ENCODE results near the gene GJD2. TPM values are rescaled to one million over a fixed set of nuclear protein-coding genes. Genes with fewer than 3 reads are reported as not detected.

The GJD2 gene
- total and polyA plus RNA-seq, 4 donors: not detected

- Histone ChIP-seq H3K36me3 (ENCODE audit: control insufficient read depth in 4 of 4, insufficient read depth in 3 of 4, low read depth in 1 of 4, low read length in 3 of 4) (no peaks in the 10 kb centered on the region), H3K27ac (ENCODE audit: low read depth in 1 of 2, low read length in 2 of 2) (no peak overlapping the region), H3K9ac (ENCODE audit: low read depth in 1 of 2, low read length in 2 of 2) (no peak overlapping the region), H3K27me3 (ENCODE audit: control insufficient read depth in 4 of 4, insufficient read depth in 4 of 4, low read length in 3 of 4) (peaks cover 4 to 13% (median 11%) of the 10 kb centered on the region in 4 donors), H3K9me3 (ENCODE audit: control insufficient read depth in 4 of 4, low read length in 3 of 4) (no peaks in the 10 kb centered on the region), H3K4me3 (ENCODE audit: low read depth in 1 of 3, low read length in 3 of 3) (peak overlapping the region in 1 of 3 donors; percentile 41), H3K4me1 (ENCODE audit: control insufficient read depth in 4 of 4, insufficient read depth in 4 of 4, low read length in 3 of 4) (peaks cover 2 to 7% (median 5%) of the 10 kb centered on the region in 4 donors)
- no peak for DNase-seq (ENCODE audit: low spot score)
- TF ChIP-seq ZBTB33 (IDR thresholded peaks at IDR 0.05): no peak
- no peak for TF ChIP-seq MAX (IDR thresholded peaks at IDR 0.05)
- no peak for TF ChIP-seq JUND (IDR thresholded peaks at IDR 0.05)
- TF ChIP-seq GABPA (IDR thresholded peaks at IDR 0.05 in 1 of 2, conservative IDR thresholded peaks at IDR 0.05 in 1 of 2): no peak
- WGBS: 11% methylated on average over 27 of the region's 27 CpGs
Measured at GRCh38 chr15:34754171-34754601, 612 bp downstream of the GJD2 start.

GRCh38 chr15:34753236-34753894 lies 1.4 kb downstream of the GJD2 start:
- peaks cover 4 to 13% (median 10%) of the 10 kb centered on the region in 4 donors for H3K27me3 ChIP-seq (ENCODE audit: control insufficient read depth in 4 of 4, insufficient read depth in 4 of 4, low read length in 3 of 4)
- H3K4me1 ChIP-seq (ENCODE audit: control insufficient read depth in 4 of 4, insufficient read depth in 4 of 4, low read length in 3 of 4): peaks cover 2 to 7% (median 5%) of the 10 kb centered on the region in 4 donors
- H3K36me3 ChIP-seq (ENCODE audit: control insufficient read depth in 4 of 4, insufficient read depth in 3 of 4, low read depth in 1 of 4, low read length in 3 of 4): no peaks in the 10 kb centered on the region
- no peaks in the 10 kb centered on the region for H3K9me3 ChIP-seq (ENCODE audit: control insufficient read depth in 4 of 4, low read length in 3 of 4)
- TF ChIP-seq ATF3 (IDR thresholded peaks at IDR 0.05) (no peak), REST (IDR thresholded peaks at IDR 0.05) (peak; percentile 100)
- WGBS: 35% methylated on average over 11 of the region's 11 CpGs
- DNase-seq (ENCODE audit: low spot score): peak; percentile 47
- no peak overlapping the region for H3K4me3 ChIP-seq (ENCODE audit: low read depth in 1 of 3, low read length in 3 of 3)
- no peak overlapping the region for H3K9ac ChIP-seq (ENCODE audit: low read depth in 1 of 2, low read length in 2 of 2)
- H3K27ac ChIP-seq (ENCODE audit: low read depth in 1 of 2, low read length in 2 of 2): no peak overlapping the region

- Histone ChIP-seq H3K36me3 (ENCODE audit: control insufficient read depth in 4 of 4, insufficient read depth in 3 of 4, low read depth in 1 of 4, low read length in 3 of 4) (no peaks in the 10 kb centered on the region), H3K27ac (ENCODE audit: low read depth in 1 of 2, low read length in 2 of 2) (no peak overlapping the region), H3K4me1 (ENCODE audit: control insufficient read depth in 4 of 4, insufficient read depth in 4 of 4, low read length in 3 of 4) (peaks cover 0 to 4% (median 1%) of the 10 kb centered on the region in 4 donors), H3K9me3 (ENCODE audit: control insufficient read depth in 4 of 4, low read length in 3 of 4) (no peaks in the 10 kb centered on the region), H3K4me3 (ENCODE audit: low read depth in 1 of 3, low read length in 3 of 3) (no peak overlapping the region), H3K9ac (ENCODE audit: low read depth in 1 of 2, low read length in 2 of 2) (no peak overlapping the region), H3K27me3 (ENCODE audit: control insufficient read depth in 4 of 4, insufficient read depth in 4 of 4, low read length in 3 of 4) (peaks cover 0 to 10% (median 5%) of the 10 kb centered on the region in 4 donors)
- 70% methylated on average over 4 of the region's 4 CpGs for WGBS
- no peak for DNase-seq (ENCODE audit: low spot score)
- no peak for TF ChIP-seq HNF4G (IDR thresholded peaks at IDR 0.05)
- TF ChIP-seq SP1 (IDR thresholded peaks at IDR 0.05): no peak
- TF ChIP-seq REST (IDR thresholded peaks at IDR 0.05): no peak
- no peak for TF ChIP-seq TAF1 (conservative IDR thresholded peaks at IDR 0.05)
- TF ChIP-seq RAD21 (IDR thresholded peaks at IDR 0.05): no peak
- no peak for TF ChIP-seq FOXA2 (IDR thresholded peaks at IDR 0.05)
- no peak for TF ChIP-seq ATF3 (IDR thresholded peaks at IDR 0.05)
- no peak for TF ChIP-seq HNF4A (conservative IDR thresholded peaks at IDR 0.05)
- TF ChIP-seq ZBTB33 (IDR thresholded peaks at IDR 0.05): no peak
- no peak for TF ChIP-seq RXRA (IDR thresholded peaks at IDR 0.05)
Measured at GRCh38 chr15:34749691-34750090, 5.1 kb downstream of the GJD2 start.
